GM06990 (cell line): ENCODE results near the gene C16orf74.

ENCODE experiments used
- DNase-seq: peaks from one replicate; pipeline ENCODE4 v3.0.0-alpha.2; 2011; ENCODE audit not compliant: insufficient read length; ENCODE audit errors: extremely low read depth
- H3K27me3 ChIP-seq: replicated peaks from 2 replicates; pipeline ENCODE4 v1.6.0; 2011; ENCODE audit warnings: low read length; ENCODE audit not compliant: control insufficient read depth, insufficient read depth
- H3K36me3 ChIP-seq: 2 replicates; pipeline ENCODE4 v1.5.1; 2011; ENCODE audit warnings: low read length; ENCODE audit not compliant: control insufficient read depth, insufficient read depth
- H3K4me3 ChIP-seq: replicated peaks from 2 replicates; pipeline ENCODE4 v1.5.1; 2011; ENCODE audit warnings: low read depth, mild to moderate bottlenecking, control low read depth, low read length
- CTCF ChIP-seq: IDR thresholded peaks from 2 replicates; pipeline ENCODE4 v1.5.1; 2011; ENCODE audit warnings: low read length, control low read depth, mild to moderate bottlenecking, inconsistent platforms; ENCODE audit not compliant: insufficient read depth, poor library complexity, severe bottlenecking

The C16orf74 gene

GRCh38 chr16:85796599-85796998 is 45.7 kb upstream of the C16orf74 start:
- Histone ChIP-seq H3K36me3 (peaks cover 7% of the 10 kb centered on the region), H3K4me3 (no peak overlapping the region), H3K27me3 (no peaks in the 10 kb centered on the region)
- no peak for TF ChIP-seq CTCF
- no peak for DNase-seq

GRCh38 chr16:85796152-85796551 is 45.3 kb upstream of the C16orf74 start:
- Histone ChIP-seq H3K4me3 (no peak overlapping the region), H3K27me3 (no peaks in the 10 kb centered on the region), H3K36me3 (peaks cover 7% of the 10 kb centered on the region)
- no peak for DNase-seq
- TF ChIP-seq CTCF = no peak

GRCh38 chr16:85794696-85795095 is 43.8 kb upstream of the C16orf74 start:
- no peaks in the 10 kb centered on the region for H3K27me3 ChIP-seq
- no peak for DNase-seq
- TF ChIP-seq CTCF = no peak
- no peak overlapping the region for H3K4me3 ChIP-seq
- peaks cover 7% of the 10 kb centered on the region for H3K36me3 ChIP-seq

- TF ChIP-seq CTCF = no peak
- no peak overlapping the region for H3K4me3 ChIP-seq
- H3K27me3 ChIP-seq = no peaks in the 10 kb centered on the region
- peaks cover 7% of the 10 kb centered on the region for H3K36me3 ChIP-seq
- no peak for DNase-seq
Measured at GRCh38 chr16:85793662-85794298, 42.9 kb upstream of the C16orf74 start.

- TF ChIP-seq CTCF = no peak
- DNase-seq = no peak
- Histone ChIP-seq H3K36me3 (peaks cover 26% of the 10 kb centered on the region), H3K4me3 (no peak overlapping the region), H3K27me3 (no peaks in the 10 kb centered on the region)
Measured at GRCh38 chr16:85789773-85790172, 38.9 kb upstream of the C16orf74 start.

- no peaks in the 10 kb centered on the region for H3K27me3 ChIP-seq
- no peak for TF ChIP-seq CTCF
- no peak for DNase-seq
- H3K36me3 ChIP-seq = peaks cover 26% of the 10 kb centered on the region
- H3K4me3 ChIP-seq = no peak overlapping the region
Measured at GRCh38 chr16:85788819-85789218, 37.9 kb upstream of the C16orf74 start.
